IMR-90 (cell line): ENCODE results near the gene MYO5A. TPM values are rescaled to one million over a fixed set of nuclear protein-coding genes. Genes with fewer than 3 reads are reported as not detected.
A peak's percentile ranks its signal among the peaks of the same experiment; 100 is the strongest.

Source experiments
- ATAC-seq: fragments of 200-7000 bp; cut with Tn5 transposase; 2 replicates; pipeline ENCODE4 v1.9.1; 2020; ENCODE audit warnings: low read depth, mild to moderate bottlenecking, moderate library complexity
- BruUV-seq: library from RNA; stranded (reverse); fragments of 400-500 nt; replicated peaks from 2 replicates; lab custom pipeline; 2021; lab: Mats Ljungman, UMichigan
- CTCF ChIA-PET: fragments of 300-600 bp; formaldehyde crosslinking; extraction: SDS; loops from one replicate; lab custom pipeline; 2021; ENCODE audit warnings: antibody characterized with exemption; lab: Yijun Ruan, JAX
- POLR2A ChIA-PET: fragments of 300-600 bp; sonication (Branson Sonifier 250); formaldehyde crosslinking; loops from one replicate; lab custom pipeline; 2022; ENCODE audit warnings: antibody characterized with exemption; ENCODE audit not compliant: unreplicated experiment; lab: Charles Lee
- DNase-seq: peaks from one replicate; pipeline ENCODE4 v3.0.0; 2013
- H2AFZ ChIP-seq: replicated peaks from 2 replicates; pipeline ENCODE3; 2013; ENCODE audit warnings: low read length, mild to moderate bottlenecking; ENCODE audit not compliant: poor library complexity
- H2AK5ac ChIP-seq: 2 replicates; pipeline ENCODE4 v1.6.1; 2013; ENCODE audit warnings: low read depth, low read length, inconsistent platforms
- H2AK9ac ChIP-seq: replicated peaks from 2 replicates; pipeline ENCODE3; 2013; ENCODE audit warnings: mild to moderate bottlenecking, low read depth, low read length, moderate library complexity; ENCODE audit not compliant: poor library complexity
- H2BK120ac ChIP-seq: 2 replicates; pipeline ENCODE4 v1.6.1; 2013; ENCODE audit warnings: low read depth, low read length, inconsistent platforms
- H2BK15ac ChIP-seq: 3 replicates; pipeline ENCODE4 v1.6.1; 2013; ENCODE audit warnings: low read depth, low read length, inconsistent platforms
- H2BK20ac ChIP-seq: 2 replicates; pipeline ENCODE4 v1.6.1; 2013; ENCODE audit warnings: low read depth, mild to moderate bottlenecking, inconsistent platforms, low read length, moderate library complexity
- H2BK5ac ChIP-seq: 2 replicates; pipeline ENCODE4 v1.6.1; 2013; ENCODE audit warnings: mild to moderate bottlenecking, low read depth, low read length, inconsistent platforms; ENCODE audit not compliant: poor library complexity, severe bottlenecking
- H3K14ac ChIP-seq: replicated peaks from 2 replicates; pipeline ENCODE4 v1.6.1; 2013; ENCODE audit warnings: low read depth, low read length, inconsistent platforms
- H3K18ac ChIP-seq: 2 replicates; pipeline ENCODE4 v1.6.1; 2013; ENCODE audit warnings: low read depth, low read length, control low read depth
- H3K23ac ChIP-seq: 2 replicates; pipeline ENCODE4 v1.6.1; 2013; ENCODE audit warnings: low read depth, low read length, inconsistent platforms
- H3K27ac ChIP-seq: 2 replicates; pipeline ENCODE4 v1.5.1; 2013; ENCODE audit warnings: mild to moderate bottlenecking, control low read depth, low read length; ENCODE audit not compliant: insufficient read depth
- H3K27me3 ChIP-seq: 2 replicates; pipeline ENCODE4 v1.6.1; 2013; ENCODE audit warnings: low read length; ENCODE audit not compliant: control insufficient read depth, insufficient read depth
- H3K36me3 ChIP-seq: 2 replicates; pipeline ENCODE4 v1.6.1; 2013; ENCODE audit warnings: low read length, mixed read lengths; ENCODE audit not compliant: control insufficient read depth, insufficient read depth
- H3K4ac ChIP-seq: 2 replicates; pipeline ENCODE4 v1.6.1; 2013; ENCODE audit warnings: low read depth, low read length, inconsistent platforms
- H3K4me1 ChIP-seq: 2 replicates; pipeline ENCODE4 v1.6.1; 2013; ENCODE audit warnings: low read length, mixed read lengths; ENCODE audit not compliant: control insufficient read depth, insufficient read depth
- H3K4me2 ChIP-seq: 2 replicates; pipeline ENCODE4 v1.6.1; 2013; ENCODE audit warnings: low read depth, mild to moderate bottlenecking, control low read depth, low read length, moderate library complexity
- H3K4me3 ChIP-seq: 2 replicates; pipeline ENCODE4 v1.5.1; 2013; ENCODE audit warnings: low read depth, mild to moderate bottlenecking, control low read depth, low read length, moderate library complexity; ENCODE audit not compliant: insufficient read depth
- H3K56ac ChIP-seq: 2 replicates; pipeline ENCODE4 v1.6.1; 2013; ENCODE audit warnings: low read length, inconsistent platforms; ENCODE audit not compliant: insufficient read depth; ENCODE audit errors: extremely low read depth
- H3K79me1 ChIP-seq, 2 experiments: 2 replicates each; pipeline ENCODE4 v1.6.1; 2013; ENCODE audit warnings: low read length in 2 of 2, inconsistent platforms in 1 of 2, low read depth in 1 of 2
- H3K9ac ChIP-seq: 2 replicates; pipeline ENCODE4 v1.6.1; 2013; ENCODE audit warnings: low read depth, low read length, control low read depth
- H3K9me1 ChIP-seq: 2 replicates; pipeline ENCODE4 v1.6.1; 2013; ENCODE audit warnings: low read length, inconsistent platforms; ENCODE audit not compliant: insufficient read depth
- H3K9me3 ChIP-seq: 2 replicates; pipeline ENCODE4 v1.6.1; 2013; ENCODE audit warnings: low read length; ENCODE audit not compliant: control insufficient read depth, insufficient read depth
- H4K20me1 ChIP-seq: 2 replicates; pipeline ENCODE4 v1.6.1; 2013; ENCODE audit warnings: low read length, inconsistent platforms; ENCODE audit not compliant: insufficient read depth
- H4K5ac ChIP-seq: 2 replicates; pipeline ENCODE4 v1.6.1; 2013; ENCODE audit warnings: mild to moderate bottlenecking, low read depth, low read length, control low read depth
- H4K8ac ChIP-seq, 2 experiments: 2 replicates each; pipeline ENCODE4 v1.6.1; 2013; ENCODE audit warnings: low read depth in 2 of 2, low read length in 2 of 2, control low read depth in 1 of 2, inconsistent platforms in 1 of 2
- H4K91ac ChIP-seq: 2 replicates; pipeline ENCODE4 v1.6.1; 2013; ENCODE audit warnings: low read depth, low read length, inconsistent platforms; ENCODE audit not compliant: insufficient read depth
- BHLHE40 ChIP-seq: fragments of 150-350 bp; IDR thresholded peaks from 2 replicates; pipeline ENCODE4 v1.6.1; 2016; ENCODE audit warnings: mild to moderate bottlenecking, low read depth, low read length
- CEBPB ChIP-seq: IDR thresholded peaks from 2 replicates; pipeline ENCODE4 v1.6.1; 2012; ENCODE audit warnings: low read depth, low read length, improper control_type of control experiment
- CHD1 ChIP-seq: IDR thresholded peaks from 2 replicates; pipeline ENCODE4 v1.6.1; 2012; ENCODE audit warnings: low read depth, low read length, improper control_type of control experiment
- FOS ChIP-seq: fragments of 150-350 bp; IDR thresholded peaks from 2 replicates; pipeline ENCODE4 v1.6.1; 2016; ENCODE audit warnings: low read depth, low read length
- WGBS, 2 experiments: methylation state at CpG; one replicate each; pipeline versions ENCODE4 v1.1.5 to v1.1.7; 2013; ENCODE audit warnings: missing lambda C conversion rate in 2 of 2; ENCODE audit not compliant: insufficient read length in 1 of 2; ENCODE audit errors: extremely low coverage in 2 of 2; 5-methylcytosine and 5-hydroxymethylcytosine counted together
- dilution Hi-C: fragments of 300-500 bp; cut with HindIII; formaldehyde crosslinking; loops from one replicate; pipeline ENCODE4 v1.14.3; 2018; ENCODE audit warnings: low sequenced_read_pairs; ENCODE audit not compliant: unreplicated experiment
- in situ Hi-C: fragments of 300-500 bp; cut with MboI; formaldehyde crosslinking; loops from 3 replicates; pipeline ENCODE4 v1.14.3; 2019; ENCODE audit warnings: low sequenced_read_pairs, inconsistent platforms, mixed read lengths
- intact Hi-C: fragments of 100-400 bp; cut with micrococcal nuclease; formaldehyde crosslinking; loops from 2 replicates; pipeline ENCODE4 v1.10.0; 2022
- polyA plus RNA-seq, 3 experiments: library from polyadenylated mRNA; depleted of rRNA; stranded (reverse); fragments of >200 nt; gene quantifications; 2 replicates each; pipeline ENCODE4 v1.2.3, GENCODE V29; 2012; ENCODE audit warnings: low replicate concordance in 1 of 3
- total RNA-seq: library from RNA; depleted of rRNA; stranded (reverse); fragments of >200 nt; gene quantifications from 2 replicates; pipeline ENCODE4 v1.2.3, GENCODE V29; 2012

The MYO5A gene
- total and polyA plus RNA-seq, 2 of the 4 experiments (the other 2 are of a cell fraction): 19.4 to 69.2 TPM

DNA sequence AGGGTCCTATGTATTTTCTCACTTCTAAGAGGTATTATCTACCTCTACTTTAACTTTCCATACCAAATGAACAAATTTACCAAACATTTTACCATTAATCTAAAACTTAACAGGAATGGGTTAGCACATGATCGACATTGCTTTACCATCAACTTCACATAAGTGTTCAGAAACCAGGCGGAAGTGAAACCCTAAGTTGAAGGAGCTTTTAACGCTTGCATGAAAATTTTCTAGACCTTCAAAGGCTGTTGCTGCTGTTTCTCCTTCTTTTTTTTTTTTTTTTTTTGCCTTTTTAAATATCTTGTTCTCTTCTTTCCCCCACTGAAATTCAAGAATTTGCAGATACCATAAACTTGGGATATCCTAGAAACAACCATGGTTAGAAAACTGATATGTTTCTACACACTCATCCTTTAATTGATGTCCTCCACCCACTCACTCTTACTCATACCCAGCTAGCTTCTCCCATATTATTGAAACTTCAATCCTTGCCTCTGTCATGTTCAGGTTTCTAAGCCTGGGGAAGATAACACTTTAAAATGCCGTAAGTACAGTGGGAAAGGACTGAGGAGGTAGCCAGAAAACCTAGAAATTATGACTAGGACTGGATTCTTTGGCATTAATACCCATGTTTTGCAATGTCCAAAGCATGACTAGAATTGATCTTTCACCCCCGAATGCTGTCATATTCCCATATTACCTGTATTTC lies 24.7 kb downstream of the MYO5A start:
- H3K14ac ChIP-seq: no peak overlapping the region
- no peaks in the 10 kb centered on the region for H3K9me3 ChIP-seq
- no peak overlapping the region for H3K23ac ChIP-seq
- in situ Hi-C loops: no loop called here
- peak; percentile 62 for ATAC-seq
- dilution Hi-C loops: no loop called here
- H3K56ac ChIP-seq: no peak overlapping the region
- H3K27me3 ChIP-seq: no peaks in the 10 kb centered on the region
- TF ChIP-seq FOS: peak; percentile 55
- no peak for TF ChIP-seq BHLHE40
- TF ChIP-seq CEBPB: peak; percentile 76
- no peak for TF ChIP-seq CHD1
- H3K79me1 ChIP-seq: peaks cover 13 to 31% of the 10 kb centered on the region in 2 experiments; a peak in 3 of 4 replicates
- BruUV-seq: no TSS peak
- no peak overlapping the region for H3K4me3 ChIP-seq
- H3K9me1 ChIP-seq: peaks cover 3% of the 10 kb centered on the region; the same call in 1 of the 2 replicates
- ChIA-PET POLR2A (interaction anchor here (0.5 kb wide), 1 partner anchor 70 kb away, joined by 8 read pairs; no protein-coding TSS in a partner anchor), CTCF (no interaction called here)
- H2BK20ac ChIP-seq: no peak overlapping the region
- DNase-seq: peak; percentile 86
- H2BK5ac ChIP-seq: no peak overlapping the region
- no peak overlapping the region for H3K9ac ChIP-seq
- H3K4ac ChIP-seq: no peak overlapping the region
- peaks cover 2% of the 10 kb centered on the region; the same call in 1 of the 2 replicates for H3K4me1 ChIP-seq
- no peak overlapping the region for H4K91ac ChIP-seq
- no peak overlapping the region for H3K27ac ChIP-seq
- peaks cover 6% of the 10 kb centered on the region; the same call in 1 of the 2 replicates for H4K20me1 ChIP-seq
- H3K4me2 ChIP-seq: no peak overlapping the region; the same call in 1 of the 2 replicates
- no peak overlapping the region for H2AFZ ChIP-seq
- H2BK15ac ChIP-seq: no peak overlapping the region
- no peak overlapping the region for H2AK5ac ChIP-seq
- H4K8ac ChIP-seq: no peak overlapping the region
- H3K18ac ChIP-seq: no peak overlapping the region
- no peak overlapping the region for H4K5ac ChIP-seq
- intact Hi-C loops: no loop called here
- no peak overlapping the region for H2BK120ac ChIP-seq
- no peak overlapping the region for H2AK9ac ChIP-seq
- WGBS, 2 experiments: 100% methylated on average over 3 of the region's 5 CpGs; no CpG with 5 or more reads in 1 of the 2 experiments
- H3K36me3 ChIP-seq: no peaks in the 10 kb centered on the region
